Measurements from ENCODE around the gene C1orf56.

Gene C1orf56

DNA sequence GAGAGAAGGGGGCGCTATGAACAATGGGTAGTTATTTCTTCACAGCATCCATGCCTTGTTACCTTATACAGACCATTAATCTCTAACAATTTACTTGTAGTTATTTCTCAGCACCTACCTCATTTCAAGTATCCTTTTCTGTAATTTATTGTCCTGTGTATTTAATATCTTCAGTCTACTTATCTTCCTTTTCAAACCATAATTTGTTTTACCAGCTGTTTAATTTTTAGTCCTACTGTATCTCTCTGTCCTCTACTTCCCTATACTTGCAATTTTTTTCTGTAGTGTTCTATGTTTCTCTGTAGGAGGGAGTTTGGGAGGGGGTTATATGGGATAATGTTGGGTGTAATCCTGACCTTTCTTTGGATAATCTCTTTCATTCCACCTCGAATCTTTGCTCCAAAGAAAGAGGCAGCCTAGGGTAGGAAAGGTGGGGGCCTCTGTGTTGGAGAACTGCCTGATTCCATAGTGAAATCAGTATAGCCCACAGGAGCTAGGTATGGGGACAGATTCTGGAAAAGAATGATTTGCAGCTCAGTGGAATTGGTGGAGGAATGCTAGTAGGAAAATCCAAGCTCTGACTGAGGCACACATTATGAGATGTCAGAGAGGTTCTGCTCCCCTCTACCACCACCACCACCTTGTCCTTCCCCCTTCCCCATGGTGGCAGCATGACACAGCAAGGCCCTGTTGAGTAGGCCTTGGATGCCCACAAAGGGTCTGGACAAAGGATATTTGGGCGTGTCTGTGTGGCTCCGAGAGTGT, 13.3 kb downstream of the C1orf56 start:
- TF ChIP-seq, protein P1, sequence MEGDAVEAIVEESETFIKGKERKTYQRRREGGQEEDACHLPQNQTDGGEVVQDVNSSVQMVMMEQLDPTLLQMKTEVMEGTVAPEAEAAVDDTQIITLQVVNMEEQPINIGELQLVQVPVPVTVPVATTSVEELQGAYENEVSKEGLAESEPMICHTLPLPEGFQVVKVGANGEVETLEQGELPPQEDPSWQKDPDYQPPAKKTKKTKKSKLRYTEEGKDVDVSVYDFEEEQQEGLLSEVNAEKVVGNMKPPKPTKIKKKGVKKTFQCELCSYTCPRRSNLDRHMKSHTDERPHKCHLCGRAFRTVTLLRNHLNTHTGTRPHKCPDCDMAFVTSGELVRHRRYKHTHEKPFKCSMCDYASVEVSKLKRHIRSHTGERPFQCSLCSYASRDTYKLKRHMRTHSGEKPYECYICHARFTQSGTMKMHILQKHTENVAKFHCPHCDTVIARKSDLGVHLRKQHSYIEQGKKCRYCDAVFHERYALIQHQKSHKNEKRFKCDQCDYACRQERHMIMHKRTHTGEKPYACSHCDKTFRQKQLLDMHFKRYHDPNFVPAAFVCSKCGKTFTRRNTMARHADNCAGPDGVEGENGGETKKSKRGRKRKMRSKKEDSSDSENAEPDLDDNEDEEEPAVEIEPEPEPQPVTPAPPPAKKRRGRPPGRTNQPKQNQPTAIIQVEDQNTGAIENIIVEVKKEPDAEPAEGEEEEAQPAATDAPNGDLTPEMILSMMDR (IDR thresholded peaks at IDR 0.05; ENCODE audit: low read length, missing control alignments): no peak
- DNase-seq (ENCODE audit: low read depth): no peak
- peak overlapping the region; percentile 97 for H3K4me3 ChIP-seq (replicated peaks; ENCODE audit: low read depth, low read length)

DNA sequence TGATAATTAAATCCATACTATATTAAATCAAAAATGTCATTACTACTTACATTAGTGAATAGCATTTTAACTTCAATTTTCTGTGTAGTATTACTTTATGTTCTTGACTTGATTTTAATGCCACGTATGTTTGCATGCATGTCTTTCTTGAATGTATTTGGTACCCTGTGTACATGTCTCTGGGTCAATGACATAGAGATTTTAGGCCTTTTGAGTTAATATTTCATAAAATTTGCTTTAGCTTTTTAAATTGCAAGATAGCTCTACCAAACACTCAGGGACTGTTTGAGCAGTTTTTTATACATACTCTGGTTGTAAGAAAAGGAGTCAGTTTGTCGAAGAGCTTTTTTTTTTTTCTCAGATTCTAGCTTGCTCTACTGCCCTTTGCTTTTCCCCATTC, 14.2 kb downstream of the C1orf56 start:
- no peak for DNase-seq (ENCODE audit: low read depth)
- TF ChIP-seq, protein P1 (IDR thresholded peaks at IDR 0.05; ENCODE audit: low read length, missing control alignments): no peak
- H3K4me3 ChIP-seq (replicated peaks; ENCODE audit: low read depth, low read length): peak overlapping the region; percentile 97

DNA sequence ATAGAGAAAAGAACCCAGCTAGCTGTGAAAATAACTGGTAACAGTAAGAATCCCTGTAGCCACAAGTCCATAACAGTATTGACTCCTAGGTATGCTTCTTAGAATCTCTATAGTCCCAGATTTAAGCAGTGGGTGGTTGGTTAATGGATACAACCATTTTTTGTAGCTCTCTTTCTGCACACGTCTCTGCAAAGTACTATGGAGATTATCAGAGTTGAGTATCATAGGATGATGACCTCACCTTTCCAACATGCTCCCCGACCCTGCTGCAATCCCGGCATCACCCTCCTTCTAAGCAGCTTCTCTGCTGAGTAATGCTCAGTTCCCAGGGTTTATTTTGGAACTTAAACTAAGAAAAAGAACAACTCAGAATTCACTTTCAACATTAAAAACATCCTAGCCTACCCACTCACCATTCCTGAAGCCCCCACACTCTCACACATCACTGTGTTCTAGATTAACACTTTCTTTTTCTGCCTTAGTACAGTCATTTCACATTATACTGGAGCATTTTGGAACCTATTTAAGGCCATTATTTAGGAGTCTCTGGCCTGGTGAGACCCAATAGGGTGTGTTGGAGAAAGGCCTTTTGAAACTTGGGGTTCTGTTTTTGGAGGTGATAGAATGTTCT, 15.3 kb downstream of the C1orf56 start:
- peak overlapping the region; percentile 23 for H3K4me3 ChIP-seq (replicated peaks; ENCODE audit: low read depth, low read length)
- DNase-seq (ENCODE audit: low read depth): peak; percentile 83
- TF ChIP-seq, protein P1 (IDR thresholded peaks at IDR 0.05; ENCODE audit: low read length, missing control alignments): no peak

DNA sequence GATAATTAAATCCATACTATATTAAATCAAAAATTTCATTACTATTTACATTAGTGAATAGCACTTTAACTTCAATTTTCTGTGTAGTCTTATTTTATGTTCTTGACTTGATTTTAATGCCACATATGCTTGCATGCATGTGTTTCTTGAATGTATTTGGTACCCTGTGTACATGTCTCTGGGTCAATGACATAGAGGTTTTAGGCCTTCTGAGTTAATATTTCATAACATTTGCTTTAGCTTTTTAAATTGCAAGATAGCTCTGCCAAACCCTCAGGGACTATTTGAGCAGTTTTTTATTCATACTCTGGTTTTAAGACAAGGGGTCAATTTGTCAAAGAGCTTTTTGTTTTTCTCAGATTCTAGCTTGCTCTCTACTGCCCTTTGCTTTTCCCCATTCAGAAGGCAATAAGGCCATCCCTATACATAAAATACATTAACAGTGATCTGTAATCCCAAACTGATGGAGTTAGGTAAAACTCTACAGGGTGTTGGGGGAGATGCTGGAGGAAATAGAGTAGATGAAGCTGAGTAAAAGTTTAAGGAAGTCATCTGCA, 17.6 kb downstream of the C1orf56 start:
- no peak for DNase-seq (ENCODE audit: low read depth)
- TF ChIP-seq, protein P1 (IDR thresholded peaks at IDR 0.05; ENCODE audit: low read length, missing control alignments): no peak
- no peak overlapping the region for H3K4me3 ChIP-seq (replicated peaks; ENCODE audit: low read depth, low read length)

DNA sequence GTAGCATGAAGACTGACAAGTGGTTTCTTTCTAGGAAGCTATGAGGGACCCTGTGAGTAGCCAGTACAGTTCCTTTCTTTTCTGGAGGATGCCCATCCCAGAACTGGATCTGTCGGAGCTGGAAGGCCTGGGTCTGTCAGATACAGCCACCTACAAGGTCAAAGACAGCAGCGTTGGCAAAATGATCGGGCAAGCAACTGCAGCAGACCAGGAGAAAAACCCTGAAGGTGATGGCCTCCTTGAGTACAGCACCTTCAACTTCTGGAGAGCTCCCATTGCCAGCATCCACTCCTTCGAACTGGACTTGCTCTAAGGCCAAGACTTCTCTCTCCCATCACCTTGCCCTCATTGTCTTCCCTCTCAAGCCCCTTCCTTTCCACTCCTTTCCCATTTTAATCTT, 19.6 kb downstream of the C1orf56 start:
- DNase-seq (ENCODE audit: low read depth): no peak
- TF ChIP-seq, protein P1 (IDR thresholded peaks at IDR 0.05; ENCODE audit: low read length, missing control alignments): no peak
- H3K4me3 ChIP-seq (replicated peaks; ENCODE audit: low read depth, low read length): no peak overlapping the region

DNA sequence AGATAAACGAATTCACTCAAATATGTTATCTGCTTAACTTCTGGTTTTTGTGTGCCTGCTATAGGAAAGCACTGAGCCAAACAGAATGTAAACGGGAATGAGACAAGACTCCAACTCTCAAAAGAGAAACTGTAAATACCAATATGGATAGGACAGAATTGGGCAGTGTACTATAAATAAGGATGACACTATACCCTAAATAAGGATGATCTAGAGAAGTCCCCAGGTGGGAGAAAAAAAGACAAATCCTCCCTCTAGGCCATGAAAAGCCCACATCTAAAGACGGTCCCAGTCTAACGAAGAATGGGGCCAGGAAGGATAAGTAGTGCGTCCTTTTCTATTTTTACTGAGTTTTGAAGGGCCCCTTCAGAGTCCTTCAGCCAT, 21.5 kb downstream of the C1orf56 start:
- TF ChIP-seq, protein P1 (IDR thresholded peaks at IDR 0.05; ENCODE audit: low read length, missing control alignments): no peak
- no peak overlapping the region for H3K4me3 ChIP-seq (replicated peaks; ENCODE audit: low read depth, low read length)
- DNase-seq (ENCODE audit: low read depth): no peak

Data from fibroblast of pulmonary artery (primary cell).